ENCODE data around the gene GUCY2F. TPM values are rescaled to one million over a fixed set of nuclear protein-coding genes. Genes with fewer than 3 reads are reported as not detected.

The GUCY2F gene
- total RNA-seq, 2 donors from 2014 or later, result 0.07 TPM; not detected in 1

GRCh38 chrX:109347632-109348031, 134.3 kb downstream of the GUCY2F start:
- no peaks in the 10 kb centered on the region for H3K9me3 Mint-ChIP-seq
- no peak overlapping the region for H3K4me3 Mint-ChIP-seq
- H3K27ac Mint-ChIP-seq, result no peak overlapping the region
- peaks cover 34% of the 10 kb centered on the region for H3K27me3 Mint-ChIP-seq (ENCODE audit: low read depth)
- DNase-seq, result no peak
- ATAC-seq (replicated peaks in 1 of 2), result no peak
- H3K36me3 Mint-ChIP-seq (ENCODE audit: insufficient read depth in 2 of 2), result no peaks in the 10 kb centered on the region
- no peaks in the 10 kb centered on the region for H3K4me1 Mint-ChIP-seq (ENCODE audit: low read depth)

- Mint-ChIP-seq H3K27ac (no peak overlapping the region), H3K27me3 (ENCODE audit: low read depth) (peaks cover 27% of the 10 kb centered on the region), H3K4me1 (ENCODE audit: low read depth) (no peaks in the 10 kb centered on the region), H3K36me3 (ENCODE audit: insufficient read depth in 2 of 2) (no peaks in the 10 kb centered on the region), H3K9me3 (no peaks in the 10 kb centered on the region), H3K4me3 (no peak overlapping the region)
- DNase-seq, result no peak
- no peak for ATAC-seq (replicated peaks in 1 of 2)
These were observed 135.4 kb downstream of the GUCY2F start for GRCh38 chrX:109346491-109346890.

- H3K4me3 Mint-ChIP-seq, result no peak overlapping the region
- H3K4me1 Mint-ChIP-seq (ENCODE audit: low read depth), result no peaks in the 10 kb centered on the region
- no peaks in the 10 kb centered on the region for H3K9me3 Mint-ChIP-seq
- H3K36me3 Mint-ChIP-seq (ENCODE audit: insufficient read depth in 2 of 2), result no peaks in the 10 kb centered on the region
- no peak for DNase-seq
- no peak overlapping the region for H3K27ac Mint-ChIP-seq
- no peak for ATAC-seq (replicated peaks in 1 of 2)
- H3K27me3 Mint-ChIP-seq (ENCODE audit: low read depth), result peaks cover 25% of the 10 kb centered on the region
These were observed 136.0 kb downstream of the GUCY2F start for GRCh38 chrX:109345856-109346255.

- Mint-ChIP-seq H3K27ac (no peak overlapping the region), H3K36me3 (ENCODE audit: insufficient read depth in 2 of 2) (no peaks in the 10 kb centered on the region), H3K27me3 (ENCODE audit: low read depth) (peaks cover 25% of the 10 kb centered on the region)
These were observed 137.2 kb downstream of the GUCY2F start for GRCh38 chrX:109344678-109345077.

GRCh38 chrX:109344101-109344500, 137.8 kb downstream of the GUCY2F start:
- Mint-ChIP-seq H3K36me3 (ENCODE audit: insufficient read depth in 2 of 2) (no peaks in the 10 kb centered on the region), H3K4me3 (no peak overlapping the region), H3K9me3 (no peaks in the 10 kb centered on the region), H3K4me1 (ENCODE audit: low read depth) (no peaks in the 10 kb centered on the region), H3K27ac (no peak overlapping the region), H3K27me3 (ENCODE audit: low read depth) (peaks cover 25% of the 10 kb centered on the region)
- DNase-seq (no peak), ATAC-seq (replicated peaks in 1 of 2) (no peak)

More at GRCh38 chrX:109344678-109345077, 137.2 kb downstream of the GUCY2F start:
- DNase-seq (no peak), ATAC-seq (replicated peaks in 1 of 2) (no peak)
- Mint-ChIP-seq H3K9me3 (no peaks in the 10 kb centered on the region), H3K4me1 (ENCODE audit: low read depth) (no peaks in the 10 kb centered on the region), H3K4me3 (no peak overlapping the region)

GRCh38 chrX:109343671-109344070, 138.2 kb downstream of the GUCY2F start:
- Mint-ChIP-seq H3K4me1 (ENCODE audit: low read depth) (no peaks in the 10 kb centered on the region), H3K36me3 (ENCODE audit: insufficient read depth in 2 of 2) (no peaks in the 10 kb centered on the region), H3K27me3 (ENCODE audit: low read depth) (peaks cover 21% of the 10 kb centered on the region), H3K4me3 (no peak overlapping the region), H3K9me3 (no peaks in the 10 kb centered on the region), H3K27ac (no peak overlapping the region)
- ATAC-seq (replicated peaks in 1 of 2), result no peak
- no peak for DNase-seq

GRCh38 chrX:109336141-109336540, 145.7 kb downstream of the GUCY2F start:
- Mint-ChIP-seq H3K4me1 (ENCODE audit: low read depth) (no peaks in the 10 kb centered on the region), H3K36me3 (ENCODE audit: insufficient read depth in 2 of 2) (peaks cover 0 to 2% of the 10 kb centered on the region in 2 donors), H3K9me3 (peaks cover 0 to 4% of the 10 kb centered on the region in 2 donors), H3K27me3 (ENCODE audit: low read depth) (peaks cover 19% of the 10 kb centered on the region), H3K4me3 (no peak overlapping the region), H3K27ac (no peak overlapping the region)
- DNase-seq, result no peak
- no peak for ATAC-seq (replicated peaks in 1 of 2)

- no peaks in the 10 kb centered on the region for H3K4me1 Mint-ChIP-seq (ENCODE audit: low read depth)
- no peak for DNase-seq
- ATAC-seq (replicated peaks in 1 of 2), result no peak
- H3K27ac Mint-ChIP-seq, result no peak overlapping the region
- peaks cover 14% of the 10 kb centered on the region for H3K27me3 Mint-ChIP-seq (ENCODE audit: low read depth)
- no peak overlapping the region for H3K4me3 Mint-ChIP-seq
- H3K9me3 Mint-ChIP-seq, result peaks cover 0 to 2% of the 10 kb centered on the region in 2 donors
- no peaks in the 10 kb centered on the region for H3K36me3 Mint-ChIP-seq (ENCODE audit: insufficient read depth in 2 of 2)
These were observed 154.6 kb downstream of the GUCY2F start for GRCh38 chrX:109327251-109327650.

Other genes with a start within 250 kb of the GUCY2F start
- 10 to 100 TPM; 10.2 to 14.9 TPM for gene NXT2, start 54.8 kb upstream of the GUCY2F start, total RNA-seq
- under 1 TPM; 0.16 to 0.26 TPM for gene KCNE5, start 143.1 kb upstream of the GUCY2F start, total RNA-seq

Data from activated T-cell treated with anti-CD3 and anti-CD28 coated beads, Interleukin-2, amount 50 U/mL, for 72 hours (primary cell).